Type B pancreatic cell (in vitro differentiated cells): ENCODE measurements around the gene NBAS. TPM values are rescaled to one million over a fixed set of nuclear protein-coding genes. Genes with fewer than 3 reads are reported as not detected.

Experiments
- DNase-seq: peaks from one replicate; pipeline ENCODE4 v3.0.0; 2021; ENCODE audit warnings: mixed read lengths; ENCODE audit not compliant: unreplicated experiment; ENCODE audit errors: extremely low spot score
- H3K27ac Mint-ChIP-seq: 2 replicates; pipeline ENCODE4 v1.8.0; 2021; ENCODE audit warnings: mild to moderate bottlenecking, mixed read lengths
- H3K27me3 Mint-ChIP-seq: 2 replicates; pipeline ENCODE4 v1.8.0; 2021; ENCODE audit warnings: mixed read lengths
- H3K36me3 Mint-ChIP-seq: 2 replicates; pipeline ENCODE4 v1.8.0; 2021; ENCODE audit warnings: mixed read lengths
- H3K4me1 Mint-ChIP-seq: one replicate; pipeline ENCODE4 v1.8.0; 2021; ENCODE audit warnings: mixed read lengths; ENCODE audit not compliant: unreplicated experiment
- H3K4me3 Mint-ChIP-seq: 2 replicates; pipeline ENCODE4 v1.8.0; 2021; ENCODE audit warnings: mild to moderate bottlenecking, mixed read lengths
- H3K9me3 Mint-ChIP-seq: 2 replicates; pipeline ENCODE4 v1.8.0; 2021; ENCODE audit warnings: mixed read lengths
- CTCF ChIP-seq: fragments of 200-600 bp; sonication (generic); conservative IDR thresholded peaks from 2 replicates; pipeline ENCODE4 v1.5.0; 2021; ENCODE audit warnings: antibody characterized with exemption, mild to moderate bottlenecking
- total RNA-seq: library from RNA; stranded (reverse); gene quantifications from 2 replicates; pipeline ENCODE4 v1.2.1, GENCODE V29; 2021; ENCODE audit warnings: low replicate concordance

NBAS gene
- total RNA-seq, 1 donor from 2014 or later, result 53.5 TPM

DNA sequence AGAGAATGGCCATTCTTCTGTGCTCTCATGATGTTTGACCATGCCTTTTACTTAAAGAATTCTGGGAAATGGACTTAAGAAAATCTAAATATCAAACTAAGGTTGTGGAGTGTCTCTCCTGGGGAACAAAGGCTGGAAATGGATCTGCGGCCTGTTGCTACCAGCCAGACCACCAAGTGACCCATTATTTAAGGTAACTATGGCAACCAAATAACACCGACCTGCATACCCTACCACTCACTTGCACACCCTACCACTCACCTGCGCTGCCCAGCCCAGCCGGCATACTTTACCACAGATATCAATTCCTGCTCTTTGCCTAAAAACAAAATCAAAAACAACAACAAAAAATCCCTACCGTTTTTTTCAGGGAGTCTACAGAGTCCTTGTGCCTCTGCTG, 203.2 kb downstream of the NBAS start:
- H3K9me3 Mint-ChIP-seq, result no peaks in the 10 kb centered on the region
- no peak for TF ChIP-seq CTCF

GRCh38 chr2:15357186-15357585, 203.9 kb downstream of the NBAS start:
- TF ChIP-seq CTCF, result no peak
- peaks cover 41% of the 10 kb centered on the region for H3K36me3 Mint-ChIP-seq
- no peak overlapping the region for H3K4me3 Mint-ChIP-seq
- H3K27ac Mint-ChIP-seq, result no peak overlapping the region
- no peaks in the 10 kb centered on the region for H3K9me3 Mint-ChIP-seq
- H3K4me1 Mint-ChIP-seq, result peaks cover 19% of the 10 kb centered on the region
- no peak for DNase-seq
- H3K27me3 Mint-ChIP-seq, result no peaks in the 10 kb centered on the region

More for the DNA sequence above, 203.2 kb downstream of the NBAS start:
- Mint-ChIP-seq H3K4me1 (peaks cover 19% of the 10 kb centered on the region), H3K27ac (no peak overlapping the region), H3K27me3 (no peaks in the 10 kb centered on the region), H3K36me3 (peaks cover 34% of the 10 kb centered on the region), H3K4me3 (no peak overlapping the region)
- no peak for DNase-seq

- no peak for DNase-seq
- H3K27ac Mint-ChIP-seq, result no peak overlapping the region
- no peaks in the 10 kb centered on the region for H3K9me3 Mint-ChIP-seq
- no peaks in the 10 kb centered on the region for H3K27me3 Mint-ChIP-seq
- no peak for TF ChIP-seq CTCF
- H3K36me3 Mint-ChIP-seq, result peaks cover 56% of the 10 kb centered on the region
- no peak overlapping the region for H3K4me3 Mint-ChIP-seq
- peaks cover 19% of the 10 kb centered on the region for H3K4me1 Mint-ChIP-seq
Measured at GRCh38 chr2:15355386-15355785, 205.7 kb downstream of the NBAS start.

DNA sequence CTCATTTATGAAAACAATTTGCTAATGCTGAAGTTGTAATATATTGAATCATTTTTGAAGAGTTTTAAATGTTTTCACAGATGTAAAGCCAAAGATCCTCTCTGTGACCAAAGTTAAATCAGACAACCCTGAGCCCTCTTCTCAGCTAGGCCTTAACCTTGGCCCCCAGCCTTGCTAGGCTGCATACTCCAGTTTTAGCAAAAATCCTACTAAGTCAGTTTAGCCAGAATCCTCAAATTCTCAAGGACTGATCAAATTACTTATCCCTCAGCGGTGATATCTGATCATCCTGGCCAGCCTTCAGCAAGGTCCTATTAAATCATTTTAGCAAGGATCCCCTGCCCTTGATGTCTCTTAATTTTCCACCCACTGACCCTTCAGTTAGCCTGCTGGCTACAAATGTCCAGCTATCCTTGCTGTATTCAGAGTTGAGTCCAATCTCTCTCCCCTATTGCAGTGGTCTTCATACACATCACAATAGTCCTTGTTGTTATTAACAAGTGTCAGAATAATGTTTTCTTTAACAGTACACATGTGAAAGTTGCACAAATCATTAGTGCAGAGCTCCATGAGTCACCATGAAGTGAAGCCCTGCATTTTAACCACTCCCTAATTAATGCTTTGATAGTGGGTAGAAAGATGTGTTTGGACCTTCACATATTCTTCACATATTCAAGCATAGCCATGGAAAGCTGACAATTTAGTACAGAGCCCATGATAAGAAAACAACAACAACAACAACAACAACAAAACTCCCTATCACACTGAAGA, 206.4 kb downstream of the NBAS start:
- Mint-ChIP-seq H3K27ac (no peak overlapping the region), H3K9me3 (no peaks in the 10 kb centered on the region)
- TF ChIP-seq CTCF, result no peak

DNA sequence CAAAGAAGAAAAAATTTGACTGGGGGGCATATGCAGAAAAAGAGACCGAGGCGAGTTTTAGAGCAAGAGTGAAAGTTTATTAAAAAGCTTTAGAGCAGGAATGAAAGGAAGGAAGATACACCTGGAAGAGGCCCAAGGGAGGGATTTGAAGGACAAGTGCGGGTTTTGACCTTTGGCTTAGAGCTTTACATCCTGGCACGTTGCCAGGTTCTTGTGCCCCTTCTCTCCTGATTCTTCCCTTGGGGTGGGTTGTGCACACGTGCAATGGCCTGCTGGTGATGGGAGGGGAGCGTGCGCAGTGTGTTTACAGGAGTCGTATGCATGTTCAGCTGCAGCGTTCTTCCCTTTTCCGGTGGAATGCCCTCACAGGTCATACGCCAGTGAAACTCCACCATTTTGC, 208.8 kb downstream of the NBAS start:
- no peak for DNase-seq
- H3K27ac Mint-ChIP-seq, result no peak overlapping the region
- H3K4me1 Mint-ChIP-seq, result peaks cover 19% of the 10 kb centered on the region
- H3K36me3 Mint-ChIP-seq, result peaks cover 51% of the 10 kb centered on the region
- no peak overlapping the region for H3K4me3 Mint-ChIP-seq
- no peak for TF ChIP-seq CTCF
- no peaks in the 10 kb centered on the region for H3K9me3 Mint-ChIP-seq
- no peaks in the 10 kb centered on the region for H3K27me3 Mint-ChIP-seq

More for the DNA sequence above, 206.4 kb downstream of the NBAS start:
- Mint-ChIP-seq H3K27me3 (no peaks in the 10 kb centered on the region), H3K4me1 (peaks cover 19% of the 10 kb centered on the region), H3K4me3 (no peak overlapping the region), H3K36me3 (peaks cover 57% of the 10 kb centered on the region)
- DNase-seq, result no peak
